Measurements from ENCODE around the gene TBC1D16. TPM values are rescaled to one million over a fixed set of nuclear protein-coding genes. Genes with fewer than 3 reads are reported as not detected.

The TBC1D16 gene
- total and polyA plus RNA-seq, 12 donors: 4.8 to 23.3 (median 17.0) TPM

- Histone ChIP-seq H3K36me3 (no peaks in the 10 kb centered on the region), H3K4me3 (no peak overlapping the region), H3K4me1 (peaks cover 22 to 56% (median 45%) of the 10 kb centered on the region in 9 donors), H3K27ac (no peak overlapping the region), H3K9me3 (no peaks in the 10 kb centered on the region), H3K27me3 (no peaks in the 10 kb centered on the region)
- TF ChIP-seq CTCF (IDR thresholded peaks at IDR 0.05): no peak
- no peak for ATAC-seq
- WGBS, 2 donors: 89% methylated on average over 17 of the region's 17 CpGs
- no peak for DNase-seq
- intact Hi-C loops (cut with DNase I): loop anchor here in 9 of 10 donors (5.0 to 10.0 kb wide), 9 partner anchors 148 to 248 kb away; partner anchors contain the start of genes CBX4 (in 2 of the 9) and CBX8 (in 1 of the 9)
These were observed 45.0 kb downstream of the TBC1D16 start for GRCh38 chr17:79990704-79991103.

GRCh38 chr17:79990051-79990592 is 45.5 kb downstream of the TBC1D16 start:
- peaks cover 22 to 56% (median 45%) of the 10 kb centered on the region in 9 donors for H3K4me1 ChIP-seq
- intact Hi-C loops (cut with DNase I): loop anchor here in 9 of 10 donors (5.0 to 10.0 kb wide), 9 partner anchors 148 to 248 kb away; partner anchors contain the start of genes CBX4 (in 2 of the 9) and CBX8 (in 1 of the 9)

GRCh38 chr17:79989106-79989835 is 46.4 kb downstream of the TBC1D16 start:
- DNase-seq: no peak
- H3K4me1 ChIP-seq: peaks cover 22 to 56% (median 45%) of the 10 kb centered on the region in 9 donors
- intact Hi-C loops (cut with DNase I): loop anchor here in 3 of 10 donors (5.0 to 10.0 kb wide), 5 partner anchors 64 to 244 kb away; no protein-coding TSS in a partner anchor

More at GRCh38 chr17:79990051-79990592, 45.5 kb downstream of the TBC1D16 start:
- 55 to 66% methylated on average over 20 to 21 of the region's 21 CpGs for WGBS, 2 donors
- ATAC-seq (no peak), DNase-seq (no peak)
- Histone ChIP-seq H3K27me3 (no peaks in the 10 kb centered on the region), H3K4me3 (no peak overlapping the region), H3K36me3 (no peaks in the 10 kb centered on the region), H3K27ac (no peak overlapping the region), H3K9me3 (no peaks in the 10 kb centered on the region)
- no peak for TF ChIP-seq CTCF (IDR thresholded peaks at IDR 0.05)

More at GRCh38 chr17:79989106-79989835, 46.4 kb downstream of the TBC1D16 start:
- no peak for TF ChIP-seq CTCF (IDR thresholded peaks at IDR 0.05)
- Histone ChIP-seq H3K27ac (no peak overlapping the region), H3K9me3 (no peaks in the 10 kb centered on the region), H3K27me3 (no peaks in the 10 kb centered on the region), H3K36me3 (no peaks in the 10 kb centered on the region), H3K4me3 (no peak overlapping the region)
- no peak for ATAC-seq
- 95 to 97% methylated on average over 20 of the region's 20 CpGs for WGBS, 2 donors
